Activated naive CD4-positive, alpha-beta T cell treated with Interleukin-2 at 50 U/mL for 16 hours (primary cell): ENCODE results near the gene STN1.

Source experiments
- DNase-seq: peaks from one replicate; pipeline ENCODE4 v3.0.0-alpha.2; 2020

Gene STN1

GRCh38 chr10:103840740-103841070 lies 77.3 kb downstream of the STN1 start:
- DNase-seq, result no peak

GRCh38 chr10:103839872-103840739 lies 77.9 kb downstream of the STN1 start:
- no peak for DNase-seq

GRCh38 chr10:103839519-103839871 lies 78.5 kb downstream of the STN1 start:
- DNase-seq, result no peak

- no peak for DNase-seq
Observed at GRCh38 chr10:103838862-103839518, 79.0 kb downstream of the STN1 start.

GRCh38 chr10:103838070-103838395 lies 80.0 kb downstream of the STN1 start:
- no peak for DNase-seq

GRCh38 chr10:103837370-103838069 lies 80.5 kb downstream of the STN1 start:
- DNase-seq, result no peak

GRCh38 chr10:103836861-103837260 lies 81.1 kb downstream of the STN1 start:
- DNase-seq, result no peak

GRCh38 chr10:103836273-103836672 lies 81.7 kb downstream of the STN1 start:
- DNase-seq, result no peak

GRCh38 chr10:103835096-103836050 lies 82.6 kb downstream of the STN1 start:
- DNase-seq, result no peak

- no peak for DNase-seq
Observed at GRCh38 chr10:103834436-103835095, 83.4 kb downstream of the STN1 start.

- no peak for DNase-seq
Observed at GRCh38 chr10:103833731-103834365, 84.1 kb downstream of the STN1 start.

GRCh38 chr10:103832806-103833205 lies 85.2 kb downstream of the STN1 start:
- DNase-seq, result no peak
